GM18499 (cell line): ENCODE results near the gene GRM1.

Source experiments
- ATAC-seq: cut with Tn5 transposase; IDR thresholded peaks from one replicate; pipeline ENCODE4 v1.9.1; 2021; ENCODE audit warnings: moderate number of reproducible peaks; ENCODE audit not compliant: insufficient read depth, unreplicated experiment

Gene GRM1

GRCh38 chr6:146305951-146306350 is 277.1 kb downstream of the GRM1 start:
- no peak for ATAC-seq

DNA sequence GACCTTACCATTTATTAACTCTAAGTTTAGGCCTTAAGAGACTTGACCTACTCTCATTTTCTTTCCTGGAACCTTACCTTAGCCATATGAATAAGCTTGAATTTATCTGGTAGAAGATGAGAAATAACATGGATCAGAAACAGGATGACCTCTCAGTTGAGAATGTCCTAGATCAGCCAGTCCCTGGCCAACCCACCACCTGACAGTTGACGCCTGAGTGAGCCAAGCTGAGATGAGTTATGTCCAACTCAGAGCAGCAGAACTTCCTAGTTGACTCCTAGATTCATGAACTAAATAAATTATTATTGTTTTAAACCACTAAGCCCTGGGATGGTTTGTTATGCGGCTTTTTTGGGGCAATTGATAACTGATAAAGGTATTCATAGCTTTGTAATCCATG is 281.8 kb downstream of the GRM1 start:
- no peak for ATAC-seq

- ATAC-seq, result no peak
Measured at GRCh38 chr6:146311079-146311478, 282.2 kb downstream of the GRM1 start.

DNA sequence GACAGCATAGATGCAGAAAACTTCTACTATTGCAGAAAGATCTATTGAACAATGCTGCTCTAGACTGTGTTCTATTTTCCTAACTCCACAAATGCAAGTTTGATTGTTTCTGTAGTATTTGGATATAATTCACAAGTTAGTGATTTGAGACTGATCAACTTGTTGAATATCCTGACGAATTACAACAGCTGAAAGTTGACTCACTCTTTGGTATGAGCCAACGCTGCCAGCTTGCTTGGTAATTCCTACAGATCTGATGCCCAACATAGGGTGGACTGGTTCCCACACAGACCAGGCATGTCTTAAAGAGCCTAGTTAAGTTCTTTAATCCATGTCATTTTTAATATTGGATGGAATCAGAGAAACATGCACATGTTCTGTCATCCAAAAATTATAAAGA is 283.7 kb downstream of the GRM1 start:
- ATAC-seq, result no peak

DNA sequence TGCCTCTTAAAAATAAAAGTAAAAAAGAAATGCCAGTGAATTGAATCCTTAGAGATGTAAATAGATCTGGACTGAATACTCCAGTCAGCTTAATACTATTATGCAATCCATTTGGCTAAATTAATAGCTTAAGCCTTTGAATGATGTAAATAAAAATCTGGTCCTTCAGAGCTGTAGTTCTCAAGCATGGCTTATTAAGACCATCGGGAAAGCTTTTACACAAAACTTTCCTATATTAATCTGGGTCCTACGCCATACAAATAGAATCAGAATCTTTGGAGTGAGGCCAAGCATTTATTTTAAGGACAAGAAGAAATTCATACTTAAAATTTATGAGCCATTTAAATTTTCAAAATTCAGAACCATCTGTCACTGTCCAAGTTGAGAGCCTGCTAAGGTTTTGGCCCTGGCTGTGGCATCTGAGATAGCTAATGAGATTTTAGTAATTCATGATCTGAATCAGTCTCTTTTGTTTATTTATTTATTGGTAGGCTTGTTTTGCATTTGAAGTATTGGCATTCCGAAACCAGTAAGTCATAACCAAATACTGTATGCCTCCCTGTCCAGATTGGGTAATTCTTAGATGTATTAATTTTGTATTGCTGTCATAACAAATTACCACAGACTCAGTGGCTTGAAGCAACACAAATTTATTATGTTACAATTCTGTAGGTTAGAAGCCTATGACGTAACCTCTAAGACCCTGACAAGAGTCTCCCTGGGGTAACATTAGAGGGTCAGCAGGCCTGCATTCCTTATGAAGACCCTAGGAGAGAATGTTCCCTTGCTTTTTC is 286.7 kb downstream of the GRM1 start:
- ATAC-seq, result no peak

DNA sequence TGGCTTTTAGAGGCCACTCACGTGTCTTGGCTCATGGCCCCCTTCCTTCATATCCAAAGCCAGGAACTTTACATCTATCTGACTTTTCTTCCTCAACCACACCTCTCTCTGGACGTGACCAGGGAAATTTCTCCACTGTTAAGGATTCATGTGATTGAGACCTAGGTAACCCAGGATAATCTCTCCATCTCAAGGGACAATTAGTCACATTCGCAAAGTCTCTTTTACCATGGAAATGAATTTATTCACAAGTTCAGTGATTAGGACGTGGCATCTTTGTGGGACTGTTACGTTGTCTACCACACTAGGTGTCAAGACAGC is 287.3 kb downstream of the GRM1 start:
- ATAC-seq, result no peak

DNA sequence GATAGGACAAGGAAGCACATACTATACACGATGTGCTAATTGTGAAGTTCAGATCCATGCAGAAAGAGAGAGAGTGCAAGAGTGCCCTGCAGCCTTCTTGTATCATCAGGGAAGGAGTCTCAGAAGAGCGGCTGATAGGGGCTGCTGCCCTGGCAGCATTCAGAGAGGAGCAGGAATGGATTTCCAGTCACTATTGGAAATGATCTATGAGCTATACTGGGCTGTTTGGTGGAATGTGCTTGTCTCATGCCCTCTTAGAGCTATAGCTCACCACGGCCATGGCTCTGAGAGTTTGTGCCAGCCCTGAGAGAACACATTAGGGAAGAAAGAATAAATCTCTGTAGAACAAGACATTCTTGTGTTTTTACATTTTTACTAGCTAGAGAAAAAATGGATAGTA is 302.2 kb downstream of the GRM1 start:
- ATAC-seq, result no peak

- ATAC-seq, result no peak
Measured at GRCh38 chr6:146335336-146335735, 306.5 kb downstream of the GRM1 start.

DNA sequence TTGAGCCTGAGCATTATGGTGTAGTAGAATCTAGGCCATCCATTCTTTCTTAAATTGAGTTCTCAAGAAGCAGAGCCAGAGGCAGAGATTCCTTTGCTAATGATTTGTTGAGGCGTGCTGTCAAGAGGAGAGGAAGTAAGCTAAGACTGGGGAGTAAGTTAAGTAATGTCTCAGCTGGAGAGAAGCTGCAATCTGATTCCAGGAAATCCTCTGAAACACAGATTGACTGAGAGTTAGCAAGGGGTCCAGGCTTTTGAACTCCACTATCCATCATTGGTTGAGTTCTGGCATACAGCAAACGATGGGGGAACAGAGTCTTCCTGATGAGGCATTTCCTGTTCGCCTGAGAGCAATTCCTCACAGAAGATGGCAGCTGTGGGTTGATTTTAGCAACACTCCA is 307.3 kb downstream of the GRM1 start:
- no peak for ATAC-seq

DNA sequence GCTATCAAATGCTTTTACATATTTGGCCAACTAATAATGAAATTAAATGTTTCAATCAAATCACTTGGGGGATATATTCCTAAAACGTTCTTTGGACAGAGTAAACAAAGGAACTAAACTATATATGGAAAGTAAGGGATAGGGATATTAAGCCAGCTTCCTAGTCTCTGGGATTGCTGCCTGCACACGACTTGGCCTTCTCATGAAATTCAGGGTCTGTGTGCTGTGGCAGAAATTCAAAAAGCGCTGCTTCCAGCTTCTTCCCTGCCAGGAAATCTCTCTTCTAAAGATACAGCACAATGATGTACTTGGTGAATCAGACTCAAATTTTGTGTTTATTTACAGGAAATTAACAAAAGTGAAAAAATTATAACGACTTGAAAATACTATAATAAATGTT is 308.5 kb downstream of the GRM1 start:
- no peak for ATAC-seq

- ATAC-seq, result no peak
Measured at GRCh38 chr6:146339716-146340115, 310.9 kb downstream of the GRM1 start.

DNA sequence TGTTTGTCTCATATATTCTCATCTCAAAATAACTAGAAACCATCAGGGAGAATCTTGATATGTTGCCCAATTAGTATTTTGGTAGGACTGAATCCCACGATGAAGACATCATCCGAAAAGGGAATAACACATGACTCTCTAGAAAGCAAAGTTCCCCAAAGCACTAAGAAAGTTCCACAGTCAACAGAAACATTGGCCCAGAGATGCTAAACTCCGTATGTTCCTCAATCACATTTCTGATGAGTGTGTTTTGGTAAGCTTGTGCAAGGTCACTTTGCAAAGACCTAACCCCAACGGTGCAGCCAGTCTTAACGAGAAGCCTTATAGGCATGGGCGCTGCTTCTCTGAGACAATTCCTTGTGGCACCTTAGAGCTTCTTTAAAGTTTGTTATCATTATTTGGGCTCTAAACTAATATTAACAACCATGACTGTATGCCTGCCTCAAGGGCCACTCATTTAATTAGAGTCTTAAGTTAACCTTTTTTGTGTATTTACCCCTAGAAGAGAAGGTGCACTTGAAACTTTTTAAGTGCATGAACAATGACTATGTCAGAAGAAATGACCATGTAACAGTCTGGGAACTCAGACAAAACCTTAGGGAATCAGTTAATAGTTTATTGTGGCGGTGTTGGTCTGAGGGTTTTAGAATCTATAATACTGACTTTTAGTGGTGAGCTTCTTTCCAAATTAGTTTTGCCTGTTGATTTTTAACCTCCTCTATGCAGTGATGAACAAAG is 312.8 kb downstream of the GRM1 start:
- no peak for ATAC-seq

GRCh38 chr6:146345598-146345997 is 316.7 kb downstream of the GRM1 start:
- no peak for ATAC-seq

- ATAC-seq, result no peak
Measured at GRCh38 chr6:146347090-146347489, 318.2 kb downstream of the GRM1 start.

DNA sequence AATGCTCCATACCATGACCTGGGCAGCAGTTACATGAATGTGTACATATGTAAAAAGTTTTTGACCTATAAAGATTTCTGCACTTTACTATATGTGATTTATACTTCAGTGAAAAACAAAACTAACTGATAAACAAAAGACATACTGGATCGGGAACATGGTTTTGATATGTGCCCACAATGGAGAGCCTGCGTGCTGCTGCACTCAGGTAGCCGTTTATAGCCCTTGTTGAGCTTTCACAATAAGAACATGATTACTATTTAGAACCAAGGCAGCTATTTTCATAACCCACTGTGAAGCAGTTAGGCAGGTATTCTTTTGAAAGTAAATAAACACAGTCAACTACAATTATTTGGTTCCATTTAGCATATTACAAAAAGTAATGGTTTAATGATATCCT is 318.8 kb downstream of the GRM1 start:
- ATAC-seq, result no peak

GRCh38 chr6:146351018-146351417 is 322.2 kb downstream of the GRM1 start:
- no peak for ATAC-seq

DNA sequence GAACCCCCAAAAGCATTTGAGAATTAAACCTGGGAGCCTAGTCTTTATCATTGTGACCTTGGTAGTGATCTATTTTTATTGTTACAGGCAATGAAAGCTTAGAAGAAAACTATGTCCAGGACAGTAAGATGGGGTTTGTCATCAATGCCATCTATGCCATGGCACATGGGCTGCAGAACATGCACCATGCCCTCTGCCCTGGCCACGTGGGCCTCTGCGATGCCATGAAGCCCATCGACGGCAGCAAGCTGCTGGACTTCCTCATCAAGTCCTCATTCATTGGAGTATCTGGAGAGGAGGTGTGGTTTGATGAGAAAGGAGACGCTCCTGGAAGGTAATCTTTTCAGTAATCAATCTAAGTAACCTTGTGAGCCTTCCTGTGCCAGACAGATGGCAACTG is 323.3 kb downstream of the GRM1 start:
- ATAC-seq, result no peak

GRCh38 chr6:146354451-146354850 is 325.6 kb downstream of the GRM1 start:
- ATAC-seq, result no peak

DNA sequence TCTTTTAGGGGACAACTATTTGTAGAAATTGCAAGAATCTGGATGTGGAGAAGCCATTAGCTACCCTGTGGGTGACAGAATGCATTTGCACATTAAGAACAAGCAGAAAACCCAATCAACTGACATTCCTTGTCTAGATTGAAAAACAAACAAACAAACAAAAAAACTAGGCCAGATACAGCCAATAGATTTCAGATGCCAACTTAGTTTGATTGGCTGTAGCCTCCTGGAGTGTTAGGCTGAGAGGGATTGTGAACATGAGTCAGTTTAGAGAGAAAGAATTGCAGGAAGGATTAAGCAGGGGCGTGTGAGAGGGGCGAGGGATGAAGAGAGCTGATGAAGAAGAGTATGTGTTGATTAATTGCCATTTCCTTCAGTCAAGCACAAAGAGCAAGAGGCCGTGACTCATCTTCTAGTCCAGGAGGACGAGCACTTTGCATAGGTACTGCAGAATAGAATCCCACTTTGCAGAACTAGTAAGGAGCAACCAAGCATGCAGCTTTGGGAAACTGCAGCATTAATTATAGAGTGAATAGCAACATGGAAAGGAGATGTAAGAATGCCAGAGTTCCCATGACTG is 326.7 kb downstream of the GRM1 start:
- no peak for ATAC-seq

DNA sequence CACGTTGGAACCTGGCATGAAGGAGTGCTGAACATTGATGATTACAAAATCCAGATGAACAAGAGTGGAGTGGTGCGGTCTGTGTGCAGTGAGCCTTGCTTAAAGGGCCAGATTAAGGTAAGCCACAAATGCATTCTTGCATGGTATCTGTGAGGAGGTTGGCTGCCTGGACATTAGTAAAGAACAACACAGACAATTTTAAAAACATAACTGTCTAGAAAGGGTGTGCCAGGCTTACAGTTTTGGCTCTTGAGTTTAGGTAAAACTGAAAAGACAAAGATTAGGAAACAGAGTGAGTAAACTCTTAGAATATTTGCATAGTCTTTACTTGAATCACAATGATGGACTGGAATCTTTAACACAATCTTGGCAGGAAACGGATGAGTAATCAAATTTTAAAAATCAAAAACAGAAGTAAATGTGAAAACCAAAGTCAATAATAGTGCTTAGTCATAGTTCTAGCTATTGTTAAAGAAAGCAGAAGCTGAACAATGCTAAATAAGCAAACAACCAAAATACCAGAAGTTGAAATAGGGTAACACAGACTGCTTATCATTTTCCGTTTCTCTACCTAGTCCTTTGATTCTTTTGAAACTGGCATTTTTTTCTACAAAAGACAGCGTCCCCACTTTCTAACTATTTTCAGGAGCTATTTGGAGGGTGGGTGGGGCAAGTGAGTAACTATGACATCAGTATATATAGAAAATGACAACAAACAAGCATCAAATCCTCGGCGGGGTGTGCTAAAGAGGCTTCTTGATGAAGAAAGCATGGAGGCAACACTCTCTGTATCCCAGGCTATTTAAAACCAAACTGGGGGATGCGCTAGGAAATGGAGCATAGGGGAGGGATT is 328.9 kb downstream of the GRM1 start:
- ATAC-seq, result peak; percentile 73
